Activated T-cell treated with anti-CD3 and anti-CD28 coated beads for 1 hour (primary cell): ENCODE data around the gene FUT1.
"Not testable (repeated sequence)": the region's sequence is repeated elsewhere in the genome, so short reads cannot be mapped to it uniquely, and the experiment has no call there.

ENCODE experiments used
- DNase-seq: peaks from one replicate; pipeline ENCODE4 v3.0.0-alpha.2; 2020; ENCODE audit warnings: low read depth

The FUT1 gene

DNA sequence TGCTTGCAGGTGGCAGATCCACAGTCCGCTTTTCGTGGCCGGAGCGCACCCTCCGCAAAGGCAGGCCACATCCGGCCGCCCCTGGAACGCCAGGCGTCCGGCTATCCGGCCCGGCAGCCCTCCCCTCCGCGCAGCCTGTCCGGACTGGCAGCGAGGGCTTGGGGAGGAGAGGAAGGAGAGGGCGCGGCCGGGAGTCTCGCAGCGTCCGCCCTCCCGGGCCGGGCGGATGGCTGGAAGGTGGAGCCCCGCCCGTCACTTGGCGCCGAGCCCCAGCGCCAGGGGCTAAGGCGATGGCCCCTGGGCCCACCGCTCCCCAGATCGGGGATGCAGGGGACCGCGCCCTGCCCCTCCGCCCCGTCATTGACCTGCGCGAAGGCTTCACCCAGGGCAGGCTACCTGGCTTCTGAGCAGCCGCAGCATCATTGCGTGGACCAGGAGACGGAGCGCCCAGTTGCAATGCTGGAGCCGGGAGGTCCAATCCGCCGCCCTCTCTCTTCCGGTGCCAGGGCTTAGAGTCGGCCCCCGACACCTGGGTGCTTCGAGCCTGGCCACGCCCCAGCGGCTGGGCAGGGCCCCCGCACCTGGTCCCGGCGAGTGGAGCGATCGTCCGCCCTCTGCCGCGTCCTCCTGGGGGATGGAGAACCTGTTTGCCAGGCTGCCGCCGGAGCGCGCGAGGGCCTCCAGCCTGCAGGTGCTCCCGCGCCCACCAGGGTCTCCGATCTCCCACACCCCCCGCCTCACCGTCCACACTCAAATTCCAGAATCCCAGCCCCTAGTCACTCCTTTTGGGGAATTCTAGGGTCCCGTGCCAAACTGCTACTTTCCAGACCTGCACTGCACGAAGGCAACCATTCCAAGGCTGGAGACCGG is at the start of gene FUT1:
Gene FUT1, minus strand, starts transcription at position 146 of the 870 bp plus-strand sequence. CDS start 1,360 bp downstream, outside the sequence.
- no peak for DNase-seq

DNA sequence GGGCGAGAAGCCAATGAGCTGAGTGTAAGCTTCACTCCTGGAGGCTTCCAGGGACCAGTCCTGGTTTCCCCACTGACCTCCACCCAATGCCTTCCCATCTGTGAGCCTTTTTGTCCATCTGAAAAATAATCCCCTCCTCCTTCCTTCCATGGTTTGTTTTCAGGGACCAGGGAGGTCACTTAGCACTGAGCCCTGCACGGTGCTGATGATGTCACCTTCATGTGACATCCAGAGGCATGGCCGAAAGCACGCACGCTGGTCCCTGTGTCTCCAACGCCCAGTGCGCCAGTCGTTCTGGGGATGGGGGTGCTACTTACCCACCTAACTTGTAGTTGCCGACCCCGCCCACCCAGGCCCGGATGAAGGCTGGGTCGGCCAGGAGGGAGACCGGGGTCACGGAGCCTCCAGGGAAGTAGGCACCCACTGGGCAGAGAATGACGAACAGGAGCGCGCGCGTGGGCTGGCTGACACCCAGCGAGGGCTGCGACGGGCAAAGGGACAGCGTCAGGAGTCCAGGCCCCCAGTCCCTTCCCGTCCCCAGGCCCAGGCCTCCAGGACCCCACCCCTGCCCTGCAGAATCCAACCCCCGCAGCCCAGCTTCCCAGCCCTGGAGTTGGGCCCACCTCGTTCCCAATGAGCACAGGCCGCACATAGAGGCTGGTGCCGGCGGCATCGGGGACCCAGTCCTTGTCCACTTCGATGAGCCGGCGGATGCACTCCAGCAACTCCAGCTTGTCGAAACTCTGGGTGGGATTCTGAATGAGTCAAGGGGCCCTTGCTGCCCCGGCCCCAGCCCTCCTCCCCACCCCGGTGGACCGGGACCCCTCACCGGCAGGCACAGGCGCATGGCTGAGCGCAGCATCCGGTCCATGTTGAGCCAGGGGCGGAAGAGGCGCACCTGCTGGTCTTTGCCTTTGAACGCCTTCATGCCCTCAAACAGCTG is 47.2 kb upstream of the FUT1 start:
- DNase-seq: no peak

DNA sequence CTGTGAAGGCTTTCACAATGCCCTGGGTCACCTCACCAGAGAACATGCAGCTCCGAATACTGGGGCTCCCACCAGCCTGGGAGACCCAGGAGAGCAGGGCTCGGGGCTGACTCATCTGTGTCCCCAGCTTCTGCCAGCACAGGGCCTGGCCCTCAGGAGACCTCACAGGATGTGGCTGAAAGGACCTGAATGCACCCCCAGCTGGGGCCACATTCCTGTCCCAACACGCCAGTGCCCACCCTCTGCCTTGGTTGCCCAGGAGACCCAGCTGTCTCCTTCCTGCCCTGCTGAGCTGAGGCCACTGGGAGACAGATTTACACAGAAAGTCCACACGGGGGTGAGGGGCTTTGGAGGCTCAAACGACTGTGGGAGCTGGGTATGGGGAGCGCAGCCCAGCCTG is 46.5 kb upstream of the FUT1 start:
- no peak for DNase-seq

DNA sequence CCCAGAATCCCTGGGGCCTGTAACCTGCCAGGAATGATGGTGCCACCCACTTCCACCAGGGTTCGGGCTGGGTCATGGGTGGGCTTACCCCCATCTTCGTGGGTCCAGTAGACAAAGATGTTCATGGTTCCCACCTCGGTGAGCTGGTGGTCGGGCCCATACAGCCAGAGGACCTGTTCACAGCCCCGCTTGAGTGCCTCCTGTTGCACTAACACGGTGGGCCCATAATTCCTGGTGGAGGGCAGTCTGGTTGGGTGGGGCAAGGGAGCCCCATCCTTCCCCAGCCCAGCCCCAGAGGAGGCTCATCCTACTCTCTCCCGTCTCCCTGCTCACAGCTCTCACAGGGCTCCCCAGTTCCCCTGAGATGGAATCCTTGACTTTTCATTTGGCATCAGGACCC is 44.7 kb upstream of the FUT1 start:
- no peak for DNase-seq

DNA sequence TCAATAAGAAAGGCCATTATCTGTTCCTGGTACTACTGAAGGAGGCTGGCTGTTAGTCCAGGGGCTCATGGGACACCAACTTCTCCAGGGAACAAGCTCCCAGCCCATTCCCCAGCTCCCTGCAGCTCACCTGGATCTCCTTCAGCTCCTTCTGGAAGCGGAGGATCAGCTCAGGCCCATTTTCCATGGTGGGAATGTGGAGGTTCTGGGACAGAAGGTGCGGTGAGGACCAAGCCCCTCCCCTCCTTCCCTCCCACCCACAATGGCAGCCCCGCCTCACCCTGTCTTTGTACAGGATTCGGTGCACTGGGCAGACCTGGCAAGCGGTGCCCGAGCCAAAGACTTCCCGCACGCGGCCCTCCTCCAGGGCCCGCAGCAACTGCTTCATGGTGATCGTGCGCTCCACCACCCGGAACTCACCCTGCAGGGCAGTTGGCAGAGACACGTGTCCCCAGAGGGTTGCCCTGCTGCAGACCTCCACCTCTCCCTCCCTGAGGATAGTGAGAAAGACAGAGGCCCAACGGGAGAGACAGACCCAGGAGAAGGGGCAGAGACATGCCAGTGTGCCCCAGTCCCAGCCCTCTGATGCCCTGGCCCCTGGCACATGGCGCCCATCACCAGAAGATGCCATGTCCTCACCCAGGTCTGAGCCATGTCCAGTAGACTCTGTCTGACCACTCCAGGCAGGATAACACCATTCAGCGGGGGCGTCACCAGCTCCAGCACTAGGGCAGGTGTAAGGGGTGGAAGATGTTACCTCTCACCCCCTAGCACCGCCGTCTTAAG is 44.0 kb upstream of the FUT1 start:
- DNase-seq: no peak

DNA sequence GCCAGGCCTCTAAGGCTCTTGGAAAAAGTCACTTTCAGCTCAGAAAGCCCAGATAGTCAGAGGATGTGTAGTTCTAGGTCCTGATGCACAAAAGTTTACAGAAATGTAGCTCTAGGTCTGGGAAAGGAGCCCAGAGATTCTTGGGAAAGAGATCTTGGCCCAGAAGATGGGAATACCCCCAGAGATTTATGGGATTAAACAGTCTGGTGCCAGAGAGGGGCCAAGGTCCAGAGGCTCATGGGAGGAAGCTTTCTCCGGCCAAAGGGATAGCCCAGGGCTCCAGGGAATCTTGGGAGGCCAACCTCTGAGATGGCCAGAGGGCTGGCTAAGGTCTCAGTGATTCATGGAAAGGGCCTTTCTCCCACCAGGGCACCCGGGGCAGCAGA is 43.2 kb upstream of the FUT1 start:
- DNase-seq: no peak

DNA sequence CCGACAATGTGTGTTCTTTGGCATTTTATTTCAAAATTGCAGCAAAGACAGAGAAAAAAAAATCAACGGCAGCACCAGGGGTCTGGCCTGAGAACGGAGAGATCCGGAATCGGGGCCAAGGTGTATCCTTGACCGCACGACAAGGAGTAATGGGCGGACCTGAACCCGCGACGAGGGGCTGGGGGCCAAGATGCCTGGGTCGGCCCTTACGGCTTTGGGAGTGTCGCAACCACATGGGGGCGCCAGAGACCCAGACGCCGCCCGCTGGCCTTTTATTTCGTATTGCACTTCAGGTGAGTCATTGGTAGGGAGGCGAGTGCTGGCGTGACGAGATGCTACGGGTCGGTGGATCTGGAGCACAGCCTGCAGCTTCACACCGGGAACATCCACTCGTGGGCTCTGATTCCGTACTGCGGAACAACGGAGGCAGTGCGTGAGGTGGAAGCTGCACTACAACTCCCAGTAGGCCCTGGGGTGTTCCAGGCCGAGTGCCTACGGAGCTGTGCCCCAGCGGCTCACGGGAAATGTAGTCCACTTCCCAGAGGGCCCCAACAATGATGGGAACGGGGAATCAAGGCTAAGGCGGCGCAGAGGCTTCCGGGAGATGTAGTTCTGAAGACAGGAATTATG is 42.7 kb upstream of the FUT1 start:
- peak; percentile 76 for DNase-seq

DNA sequence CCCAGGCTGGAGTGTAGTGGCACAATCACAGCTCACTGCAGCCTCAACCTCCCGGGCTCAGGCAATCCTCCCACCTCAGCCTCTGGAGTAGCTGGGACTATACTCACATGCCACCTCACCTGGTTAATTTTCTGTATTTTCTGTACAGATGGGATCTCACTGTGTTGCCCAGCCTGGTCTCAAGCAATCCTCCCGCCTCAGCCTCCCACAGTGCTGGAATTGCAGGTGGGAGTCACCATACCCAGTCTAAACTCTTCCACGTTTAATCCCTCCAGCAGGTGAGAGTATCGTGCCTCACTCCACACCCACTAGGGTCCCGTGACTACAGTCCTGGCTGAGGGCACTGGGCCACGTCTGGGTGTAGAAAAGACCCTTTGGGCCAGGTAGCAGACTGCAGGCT is 41.9 kb upstream of the FUT1 start:
- no peak for DNase-seq

DNA sequence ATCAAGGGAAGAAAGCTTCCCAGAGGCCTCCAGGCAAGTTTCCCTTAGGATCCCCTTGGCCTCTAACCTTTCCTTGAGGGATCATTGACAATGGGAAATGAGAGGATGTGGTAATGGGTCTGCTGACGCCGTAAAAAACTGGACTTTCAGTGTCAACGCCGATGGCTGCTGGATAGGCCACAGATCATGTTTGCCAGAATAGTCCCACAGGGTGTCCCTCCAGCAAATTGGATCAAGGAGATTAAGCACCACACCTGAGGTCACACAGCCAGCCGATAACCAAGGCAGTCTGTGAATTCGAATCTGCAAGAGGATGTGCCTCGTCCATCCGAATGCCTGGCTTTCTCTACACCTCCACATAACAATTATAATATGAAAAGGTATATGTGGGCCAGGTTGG is 40.8 kb upstream of the FUT1 start:
- no peak for DNase-seq

DNA sequence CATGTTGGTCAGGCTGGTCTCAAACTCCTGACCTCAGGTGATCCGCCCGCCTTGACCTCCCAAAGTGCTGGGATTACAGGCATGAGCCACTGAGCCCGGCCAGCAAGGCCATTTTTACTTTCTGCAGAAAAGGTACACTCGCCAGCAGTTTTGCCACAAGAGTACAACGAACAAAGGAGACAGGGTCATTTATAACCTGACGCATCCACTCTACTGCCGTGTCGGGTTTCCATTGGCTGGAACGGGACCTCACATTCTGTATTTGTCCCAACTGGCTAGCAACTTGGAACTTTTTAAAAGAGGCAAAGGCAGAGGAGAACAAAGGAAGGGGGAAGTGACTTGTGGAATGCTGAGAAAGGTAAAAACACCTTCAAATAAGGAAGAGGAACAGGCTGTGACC is 34.9 kb upstream of the FUT1 start:
- not testable (repeated sequence) for DNase-seq

DNA sequence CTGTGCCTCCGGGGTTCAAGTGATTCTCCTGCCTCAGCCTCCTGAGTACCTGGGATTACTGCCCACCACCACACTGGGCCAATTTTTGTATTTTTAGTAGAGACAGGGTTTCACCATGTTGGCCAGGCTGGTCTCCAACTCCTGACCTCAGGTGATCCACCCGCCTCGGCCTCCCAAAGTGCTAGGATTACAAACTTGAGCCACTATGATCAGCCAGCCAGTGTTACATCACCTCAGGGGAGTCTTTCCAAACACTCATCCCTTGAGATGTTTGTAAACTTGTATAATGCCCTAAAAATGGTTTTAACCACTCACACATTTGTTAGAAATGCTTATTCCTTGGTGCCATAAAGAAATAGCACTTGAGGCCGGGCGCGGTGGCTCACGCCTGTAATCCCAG is 34.0 kb upstream of the FUT1 start:
- not testable (repeated sequence) for DNase-seq

DNA sequence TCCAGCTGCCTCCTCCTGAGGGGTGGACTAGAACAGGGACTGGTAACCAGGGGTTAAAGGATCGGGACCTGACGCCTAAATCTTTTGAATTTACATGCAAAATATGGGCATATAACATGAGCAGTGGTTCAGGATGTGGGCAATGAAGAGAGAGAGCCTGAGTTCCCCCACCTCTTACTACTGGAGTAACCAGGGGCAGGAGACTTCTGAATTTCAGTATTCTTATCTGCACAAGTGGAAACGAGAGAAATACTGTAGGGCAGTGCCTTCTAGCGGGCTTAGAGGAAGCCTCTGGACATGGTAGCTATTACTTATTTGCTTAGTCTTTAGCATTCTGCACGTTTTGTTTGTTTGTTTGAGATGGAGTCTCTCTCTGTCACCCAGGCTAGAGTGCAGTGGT is 32.1 kb upstream of the FUT1 start:
- DNase-seq: no peak

DNA sequence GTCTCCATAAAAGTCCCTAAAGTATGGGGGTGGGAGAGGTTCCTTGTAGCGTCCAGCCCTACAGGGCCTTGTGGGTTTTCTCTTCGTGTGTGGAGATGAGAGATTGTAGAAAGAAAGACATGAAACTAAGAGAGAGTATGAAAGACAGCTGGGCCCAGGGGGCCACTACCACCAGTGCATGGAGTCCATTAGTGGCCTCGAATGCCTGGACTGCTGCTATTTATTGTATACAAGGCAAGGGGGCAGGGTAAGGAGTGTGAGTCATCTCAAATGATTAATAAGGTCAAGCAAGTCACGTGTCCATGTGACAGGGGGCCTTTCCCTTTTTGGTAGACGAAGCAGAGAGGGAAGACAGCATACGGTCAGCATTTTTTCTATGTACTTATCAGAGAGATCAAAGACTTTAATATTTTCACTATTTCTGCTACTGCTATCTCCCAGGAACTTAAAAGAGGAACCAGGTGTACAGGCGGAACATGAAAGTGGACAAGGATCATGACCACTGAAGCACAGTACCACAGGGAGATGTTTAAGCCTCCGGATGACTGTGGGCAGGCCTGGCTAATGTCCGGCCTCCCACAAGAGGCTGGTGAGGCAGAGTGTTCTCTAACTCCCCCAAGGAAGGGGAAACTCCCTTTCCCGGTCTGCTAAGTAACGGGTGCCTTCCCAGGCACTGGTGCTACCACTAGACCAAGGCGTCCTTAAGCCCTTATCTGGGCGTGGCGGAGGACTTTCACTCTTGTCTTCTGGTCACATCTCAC is 28.4 kb upstream of the FUT1 start:
- DNase-seq: no peak

DNA sequence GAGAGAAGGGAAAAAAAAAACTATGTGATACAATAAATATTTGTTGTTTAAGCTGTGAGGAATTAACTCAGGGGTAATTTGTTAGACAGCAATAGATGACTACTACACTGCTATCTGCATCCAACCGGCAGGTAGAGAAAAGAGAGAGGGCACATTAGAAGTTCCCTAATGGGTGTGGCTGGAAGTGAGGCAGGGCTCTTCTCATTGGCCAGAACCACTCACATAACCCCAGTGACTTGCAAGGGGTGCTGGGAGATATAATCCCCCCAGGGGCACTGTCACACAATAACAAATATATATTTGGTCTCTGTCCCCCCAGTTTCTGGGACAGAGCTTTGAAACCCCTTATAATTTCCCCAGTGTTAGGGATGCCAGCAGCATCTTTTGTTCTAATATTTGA is 27.2 kb upstream of the FUT1 start:
- DNase-seq: no peak

DNA sequence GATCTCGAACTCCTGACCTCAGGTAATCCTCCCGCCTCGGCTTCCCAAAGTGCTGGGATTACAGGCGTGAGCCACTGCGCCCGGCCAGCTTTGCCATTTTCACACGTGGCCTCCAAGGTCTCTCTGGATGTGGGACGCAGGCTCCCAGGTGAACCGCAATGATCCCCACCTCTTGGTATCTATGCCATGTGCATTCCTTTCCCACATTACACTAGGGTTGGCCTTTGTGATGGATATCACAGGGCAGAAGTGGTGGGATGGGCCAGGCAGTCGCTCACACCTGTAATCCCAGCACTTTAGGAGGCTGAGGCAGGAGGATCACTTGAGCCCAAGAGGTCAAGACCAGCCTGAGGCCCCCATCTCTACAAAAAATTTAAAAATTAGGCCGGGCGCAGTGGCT is 25.3 kb upstream of the FUT1 start:
- no peak for DNase-seq

DNA sequence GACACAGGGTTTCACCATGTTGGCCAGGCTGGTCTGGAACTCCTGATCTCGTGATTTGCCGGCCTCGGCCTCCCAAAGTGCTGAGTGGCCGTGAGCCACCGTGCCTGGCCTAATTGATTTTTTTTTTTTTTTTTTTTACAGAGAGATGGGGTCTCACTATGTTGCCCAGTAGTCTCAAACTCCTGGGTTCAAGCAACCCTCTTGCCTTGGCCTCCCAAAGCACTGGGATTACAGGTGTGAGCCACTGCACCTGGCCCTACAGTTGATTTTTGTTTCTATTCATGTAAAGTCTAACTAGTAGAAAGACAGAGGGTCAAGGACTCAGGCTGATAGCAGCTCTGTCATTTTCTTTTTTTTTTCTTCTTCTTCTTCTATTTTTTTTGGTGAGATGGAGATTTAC is 24.7 kb upstream of the FUT1 start:
- no peak for DNase-seq

DNA sequence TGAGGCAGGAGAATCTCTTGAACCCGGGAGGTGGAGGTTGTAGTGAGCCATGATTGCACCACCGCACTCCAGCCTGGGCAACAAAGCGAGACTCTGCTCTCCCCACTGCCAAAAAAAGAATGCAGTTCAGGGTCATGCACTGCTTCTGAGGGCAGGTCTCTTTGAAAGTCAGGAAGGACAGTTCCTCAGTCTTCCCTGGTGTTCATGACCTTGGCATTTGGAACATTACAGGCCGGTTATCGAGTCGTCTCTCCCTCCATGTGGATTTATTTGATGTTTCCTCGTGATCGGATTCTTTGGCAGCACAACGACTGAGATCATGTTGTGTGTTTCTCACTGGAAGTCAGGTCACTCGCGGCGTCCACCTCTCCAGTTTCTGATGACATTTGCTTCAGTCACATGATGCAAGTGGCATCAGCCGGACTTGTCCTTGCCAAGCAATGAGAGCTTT is 20.1 kb upstream of the FUT1 start:
- DNase-seq: no peak

DNA sequence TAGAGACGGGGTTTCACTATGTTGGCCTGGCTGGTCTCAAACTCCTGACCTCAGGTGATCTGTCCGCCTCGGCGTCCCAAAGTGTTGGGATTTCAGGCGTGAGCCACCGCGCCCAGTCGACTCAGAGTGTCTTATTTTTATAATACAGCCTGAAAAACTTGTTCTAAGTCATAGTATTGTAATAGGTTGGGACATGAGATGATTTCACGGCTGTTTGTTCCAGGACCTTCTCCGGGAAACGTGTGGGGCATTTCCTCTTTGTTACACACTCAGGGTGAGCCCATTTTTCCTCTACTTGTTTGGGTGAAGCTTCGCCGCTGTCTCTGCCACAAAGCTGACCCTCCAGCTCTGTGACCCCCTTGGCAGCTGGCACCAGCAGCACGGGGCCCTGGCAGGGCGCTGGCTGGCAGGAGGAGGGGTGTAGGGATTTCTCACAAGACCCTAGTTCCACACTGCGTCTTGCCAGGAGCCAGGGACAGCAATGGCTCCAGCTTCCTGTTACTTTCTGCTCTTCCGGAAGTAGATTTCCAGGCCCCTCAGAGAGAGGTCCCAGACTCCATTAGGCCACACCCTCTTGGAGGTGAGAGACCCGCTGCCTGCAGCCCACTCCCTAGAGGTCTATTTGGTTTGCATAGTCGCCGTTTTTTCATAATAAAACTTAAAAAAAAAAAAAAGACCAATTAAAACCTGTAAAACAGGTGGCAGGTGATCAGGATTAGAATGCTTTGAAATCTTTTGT is 18.5 kb upstream of the FUT1 start:
- no peak for DNase-seq

DNA sequence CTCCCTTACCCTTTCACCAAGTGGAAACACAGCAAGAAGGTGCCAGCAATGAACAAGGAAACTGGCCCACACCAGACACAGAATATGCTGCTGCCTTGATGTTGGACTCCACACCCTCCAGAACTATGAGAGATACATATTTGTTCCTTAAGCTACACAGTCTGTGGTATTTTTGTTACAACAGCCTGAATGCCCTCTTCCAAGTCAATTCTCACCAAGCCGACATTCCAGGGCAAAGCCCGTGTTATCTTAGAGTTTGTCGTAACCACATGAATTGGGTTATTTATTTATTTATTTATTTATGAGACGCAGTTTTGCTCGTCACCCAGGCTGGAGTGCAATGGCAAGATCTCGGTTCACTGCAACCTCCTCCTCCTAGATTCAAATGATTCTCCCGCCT is 17.8 kb upstream of the FUT1 start:
- DNase-seq: no peak

DNA sequence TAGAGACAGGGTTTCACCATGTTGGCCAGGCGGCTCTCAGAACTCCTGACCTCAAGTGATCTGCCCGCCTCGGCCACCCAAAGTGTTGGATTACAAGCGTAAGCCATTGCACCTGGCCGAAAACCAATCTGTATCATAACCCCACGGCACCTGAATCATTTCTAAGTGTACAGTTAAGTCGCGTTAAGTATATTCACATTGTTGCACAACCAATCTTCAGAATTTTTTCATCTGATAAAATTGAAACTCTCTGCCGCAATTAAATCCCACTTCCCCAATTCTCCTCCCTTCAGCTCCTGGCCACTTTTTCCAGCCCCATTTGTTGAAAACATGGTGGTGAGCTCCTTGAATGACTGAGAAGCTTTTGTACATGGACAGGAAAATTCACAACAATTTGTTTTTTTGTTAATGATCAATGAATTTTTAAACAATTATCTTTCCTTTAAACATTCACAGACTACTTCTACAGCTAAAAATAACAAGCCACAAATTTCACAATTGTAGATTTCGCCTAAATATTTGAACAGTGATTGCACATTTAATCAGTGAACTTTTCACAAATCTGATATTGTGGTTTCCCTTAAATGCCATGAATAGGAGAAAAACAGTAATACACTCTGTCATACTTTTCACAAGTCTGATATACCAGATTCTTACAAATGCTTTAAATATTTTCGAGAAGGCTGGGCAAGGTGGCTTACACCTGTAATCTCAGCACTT is 16.7 kb upstream of the FUT1 start:
- DNase-seq: no peak
